Activated CD4-positive, alpha-beta T cell treated with anti-CD3 and anti-CD28 coated beads for 1 hour (primary cell): Measurements from ENCODE around the gene PSMD1.
"Not testable (repeated sequence)": the region's sequence is repeated elsewhere in the genome, so short reads cannot be mapped to it uniquely, and the experiment has no call there.

Experiments used
- DNase-seq: peaks from one replicate; pipeline ENCODE4 v3.0.0-alpha.2; 2020

PSMD1 gene

GRCh38 chr2:231058761-231059550, 2.3 kb downstream of the PSMD1 start:
- no peak for DNase-seq

GRCh38 chr2:231059756-231060155, 3.1 kb downstream of the PSMD1 start:
- no peak for DNase-seq

DNA sequence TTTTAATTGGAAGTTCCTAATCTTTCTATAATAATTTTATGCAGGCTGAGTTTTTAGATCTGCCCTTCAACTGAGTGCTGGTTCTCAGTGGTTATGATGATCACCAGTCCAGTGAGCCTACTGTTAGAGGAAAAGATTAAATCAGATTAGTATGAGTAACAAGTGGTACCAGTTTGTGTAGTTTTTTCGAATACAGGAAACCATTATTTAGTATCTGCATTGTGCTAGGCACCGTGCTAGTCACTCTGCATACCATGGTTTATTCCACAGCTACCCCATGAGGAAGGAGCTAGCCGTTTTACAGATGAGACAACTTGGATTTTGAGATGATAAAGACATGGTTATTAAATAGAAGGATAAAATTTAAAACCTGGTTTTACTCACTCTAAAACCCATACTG, 6.1 kb downstream of the PSMD1 start:
- no peak for DNase-seq

DNA sequence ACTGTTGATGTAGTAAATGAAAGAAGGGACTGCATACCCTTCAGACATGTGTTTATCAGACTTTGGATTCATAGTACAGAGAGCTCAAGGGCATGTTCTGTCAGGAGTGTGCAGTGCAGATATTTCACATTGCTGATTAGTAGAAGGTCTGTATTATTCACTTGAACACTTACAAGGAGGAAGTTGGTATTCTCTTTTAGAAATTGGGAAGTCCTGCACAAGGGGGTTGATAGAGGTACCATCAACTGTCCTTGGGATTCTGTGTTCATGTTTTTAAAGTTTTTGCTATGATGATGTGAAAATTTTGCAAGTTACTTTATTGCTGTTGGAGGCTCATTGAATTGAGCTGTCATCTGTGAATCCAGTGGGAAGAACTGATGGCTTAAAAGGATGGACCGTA, 6.7 kb downstream of the PSMD1 start:
- no peak for DNase-seq

DNA sequence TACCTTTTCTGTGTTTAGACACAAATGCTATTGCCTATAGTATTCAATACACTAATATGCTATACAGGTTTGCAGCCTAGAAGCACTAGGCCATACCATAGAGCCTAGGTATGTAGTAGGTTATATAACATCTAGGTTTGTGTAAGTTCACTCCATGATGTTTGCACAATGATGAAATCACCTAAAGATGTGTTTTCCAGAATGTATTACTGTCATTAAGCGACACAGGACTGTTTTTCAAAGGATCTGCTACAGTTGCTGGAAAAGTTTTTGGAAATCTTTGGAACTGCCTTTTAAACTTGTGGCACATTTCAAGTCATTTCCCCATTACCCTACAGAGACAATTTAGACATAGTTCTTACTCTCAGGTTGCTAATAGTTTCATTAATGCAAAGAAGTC, 9.3 kb downstream of the PSMD1 start:
- no peak for DNase-seq

GRCh38 chr2:231067531-231067930, 10.9 kb downstream of the PSMD1 start:
- not testable (repeated sequence) for DNase-seq

DNA sequence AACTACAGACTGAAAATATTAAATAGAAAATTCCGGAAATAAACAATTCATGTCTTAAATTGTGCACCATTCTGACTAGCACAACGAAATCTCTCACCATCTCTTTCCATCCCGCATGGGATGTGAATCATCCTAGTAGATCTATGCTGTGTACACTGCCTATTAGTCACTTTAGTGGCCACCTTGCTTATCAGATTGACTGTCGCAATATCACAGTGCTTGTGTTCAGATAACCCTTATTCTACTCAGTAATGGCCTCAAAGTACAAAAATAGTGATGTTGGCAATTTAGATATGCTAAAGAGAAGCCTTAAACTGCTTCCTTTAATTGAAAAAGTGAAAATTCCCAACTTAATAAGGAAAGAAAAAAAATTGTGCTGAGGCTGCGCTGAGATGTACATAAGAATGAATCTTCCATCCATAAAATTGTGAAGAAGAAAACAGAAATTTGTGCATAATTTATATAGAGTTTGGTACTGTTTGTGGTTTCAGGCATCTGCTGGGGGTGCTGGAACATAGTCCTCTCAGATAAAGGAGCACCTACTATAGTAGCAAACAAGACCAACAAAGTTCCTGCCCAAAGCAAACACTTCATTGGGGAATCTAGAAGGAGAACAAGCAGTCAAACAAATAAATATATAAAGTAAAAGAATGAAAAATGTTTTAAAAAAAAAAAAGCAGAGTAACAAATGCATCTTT, 12.0 kb downstream of the PSMD1 start:
- DNase-seq, result no peak

DNA sequence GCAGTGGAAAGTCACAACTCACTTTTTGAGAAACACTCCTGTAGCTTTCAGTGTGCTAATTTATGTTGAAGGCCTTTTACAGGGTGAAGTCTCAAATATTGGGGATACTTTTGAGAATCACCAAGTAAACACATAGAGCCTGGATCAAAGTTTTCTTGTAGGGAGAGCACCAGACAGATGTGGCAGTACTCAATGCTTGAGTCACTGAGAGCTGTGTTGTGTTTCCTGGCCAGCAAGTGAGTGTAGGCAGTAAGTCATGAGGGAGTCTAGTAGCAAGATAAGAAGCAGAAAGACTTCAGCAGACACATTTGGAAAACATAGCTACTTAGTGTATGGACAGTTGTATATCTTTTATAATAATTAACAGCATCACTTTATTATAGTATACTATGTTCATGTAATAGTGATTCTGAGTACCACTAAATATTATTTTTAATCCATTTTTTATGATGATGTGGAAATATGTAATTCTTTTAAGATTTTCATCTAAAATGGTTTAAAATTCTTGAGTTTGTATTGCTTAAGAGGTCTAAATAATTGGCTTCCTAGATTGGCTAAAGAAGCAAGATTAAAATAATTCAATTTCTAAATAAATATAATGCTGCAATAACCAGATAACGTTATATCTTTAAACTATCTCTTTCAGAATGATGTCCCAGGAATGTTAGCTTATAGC, 12.8 kb downstream of the PSMD1 start:
- no peak for DNase-seq

DNA sequence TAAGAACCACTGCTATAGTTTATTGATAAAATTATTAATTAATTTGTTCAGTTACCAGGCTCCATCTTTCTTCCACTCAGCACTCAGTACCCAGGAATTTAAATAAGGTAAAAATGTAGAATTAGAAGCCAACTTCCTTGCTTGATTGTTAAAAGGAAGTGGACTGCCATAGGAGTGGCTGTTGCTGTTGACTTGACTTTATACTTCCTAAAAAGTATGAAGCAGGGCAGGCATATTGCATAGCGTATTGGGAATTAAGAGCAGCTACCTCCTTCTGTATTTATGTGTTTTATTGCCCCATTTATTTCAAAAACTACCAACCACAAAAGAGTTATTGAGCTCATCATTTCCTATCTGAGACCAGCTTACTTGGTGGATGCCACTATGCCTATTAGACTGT, 27.9 kb downstream of the PSMD1 start:
- DNase-seq, result no peak

- DNase-seq, result no peak
Observed at GRCh38 chr2:231088754-231089153, 32.1 kb downstream of the PSMD1 start.

DNA sequence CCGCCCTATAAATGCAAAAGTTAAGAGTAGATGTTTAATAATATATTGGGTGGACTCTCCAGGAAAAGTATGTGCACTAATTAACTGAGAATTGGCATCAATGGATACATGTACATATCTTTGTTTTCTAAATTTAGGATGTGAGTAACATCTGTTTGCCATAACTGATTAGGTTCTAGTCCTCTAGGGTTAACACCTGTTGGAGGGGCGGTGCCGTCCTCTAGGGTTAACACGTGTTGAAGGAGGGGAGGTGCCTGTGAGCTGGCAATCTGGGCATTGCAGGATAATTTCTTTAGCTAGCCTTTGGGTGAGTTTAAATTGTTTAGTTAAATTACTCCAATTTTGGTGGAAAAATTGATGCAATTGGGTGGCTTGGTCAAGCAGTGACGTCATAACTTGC, 37.3 kb downstream of the PSMD1 start:
- no peak for DNase-seq

DNA sequence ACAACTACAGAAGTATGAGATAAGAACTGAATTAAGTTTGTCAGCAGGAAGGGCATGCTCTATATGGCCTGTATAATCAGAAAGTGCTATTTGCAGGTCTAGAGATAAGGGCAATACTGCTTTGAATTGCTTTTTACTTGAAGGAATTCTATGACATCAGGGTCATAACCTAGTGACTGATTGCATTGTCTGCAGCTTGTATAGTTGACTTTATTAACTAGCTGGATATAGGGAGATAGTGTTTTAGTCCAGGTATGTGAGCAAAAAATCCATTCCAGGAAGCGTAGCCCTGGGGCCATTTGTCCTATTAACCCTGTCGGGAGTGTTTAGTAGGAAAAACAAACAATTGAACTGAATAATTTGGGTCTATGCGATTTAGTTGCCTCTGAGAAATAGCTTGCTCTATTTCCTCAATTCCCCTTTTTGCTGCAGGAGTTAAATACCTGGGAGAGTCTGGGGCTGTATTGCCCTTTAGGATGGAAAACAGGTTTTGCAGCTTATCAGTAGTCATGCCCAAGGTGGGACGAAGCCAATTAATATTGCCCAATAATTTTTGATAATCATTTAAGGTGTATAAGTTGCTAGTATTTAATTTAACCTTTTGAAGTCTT, 38.2 kb downstream of the PSMD1 start:
- DNase-seq, result no peak

DNA sequence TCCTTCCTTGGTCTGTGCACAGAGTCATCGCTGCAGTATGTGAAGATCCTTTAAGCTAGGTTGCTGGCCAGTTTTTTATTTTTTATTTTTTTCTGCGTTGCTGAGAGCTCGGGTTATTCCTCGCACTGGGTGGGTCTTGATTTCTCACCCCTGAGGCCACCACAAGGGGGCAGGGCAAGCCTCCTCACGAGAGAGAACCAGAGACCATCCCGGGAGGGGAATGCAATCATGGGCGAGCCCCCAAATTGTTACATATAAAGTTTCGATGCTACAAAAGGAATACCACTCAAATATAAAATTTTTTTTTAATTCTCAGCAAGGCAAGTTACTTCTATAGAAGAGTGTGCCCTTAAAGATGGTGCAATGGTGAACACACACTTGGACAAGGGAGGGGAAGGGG, 43.3 kb downstream of the PSMD1 start:
- no peak for DNase-seq

GRCh38 chr2:231100321-231100720, 43.7 kb downstream of the PSMD1 start:
- not testable (repeated sequence) for DNase-seq

- DNase-seq, result no peak
Observed at GRCh38 chr2:231100990-231101389, 44.3 kb downstream of the PSMD1 start.

GRCh38 chr2:231102772-231103171, 46.1 kb downstream of the PSMD1 start:
- DNase-seq, result no peak

DNA sequence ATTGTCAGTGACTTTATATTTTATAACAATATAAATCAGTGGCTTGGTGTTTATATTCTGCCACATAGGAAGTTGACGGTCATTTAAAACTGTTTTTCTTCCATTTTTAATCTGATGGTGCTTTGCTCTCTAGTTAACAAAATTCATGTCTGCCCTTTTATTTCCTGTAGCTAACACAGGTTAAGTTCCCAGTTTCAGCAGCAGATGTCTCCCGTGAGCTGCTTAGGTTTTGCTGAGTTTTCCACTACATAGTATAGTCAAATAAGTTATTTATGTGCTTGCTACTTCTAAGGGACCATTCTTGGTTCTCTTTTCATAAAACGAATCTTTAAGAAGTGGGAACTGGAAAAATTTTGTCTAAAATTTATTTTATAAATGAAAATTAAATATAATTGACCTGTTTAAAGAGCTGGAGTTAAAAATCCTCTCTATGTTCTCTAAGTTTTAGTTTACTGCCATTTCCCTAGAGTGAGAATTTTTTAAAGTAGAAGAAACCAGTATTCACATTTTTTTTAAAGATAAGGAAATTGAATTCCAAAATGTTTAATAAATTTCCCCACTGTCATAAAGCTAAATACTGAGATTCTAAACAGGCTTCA, 47.5 kb downstream of the PSMD1 start:
- DNase-seq, result peak; percentile 33

DNA sequence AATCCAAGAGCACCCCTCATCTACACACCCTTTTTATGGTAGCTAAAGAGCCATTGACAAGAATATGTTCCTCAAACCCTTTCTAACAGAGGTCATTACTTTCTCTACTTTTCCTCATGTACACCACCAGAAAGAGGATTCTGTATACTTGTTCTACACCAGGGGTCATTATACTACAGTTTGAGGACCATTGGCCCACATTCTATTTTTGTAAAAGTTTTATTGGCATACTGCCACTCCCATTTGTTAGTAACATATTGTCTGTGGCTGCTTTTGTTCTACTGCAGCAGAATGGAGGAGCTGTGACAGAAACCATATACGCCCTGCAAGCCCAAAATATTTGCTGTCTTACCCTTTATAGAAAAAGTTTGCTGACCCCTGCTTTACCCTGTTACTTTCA, 53.9 kb downstream of the PSMD1 start:
- no peak for DNase-seq

DNA sequence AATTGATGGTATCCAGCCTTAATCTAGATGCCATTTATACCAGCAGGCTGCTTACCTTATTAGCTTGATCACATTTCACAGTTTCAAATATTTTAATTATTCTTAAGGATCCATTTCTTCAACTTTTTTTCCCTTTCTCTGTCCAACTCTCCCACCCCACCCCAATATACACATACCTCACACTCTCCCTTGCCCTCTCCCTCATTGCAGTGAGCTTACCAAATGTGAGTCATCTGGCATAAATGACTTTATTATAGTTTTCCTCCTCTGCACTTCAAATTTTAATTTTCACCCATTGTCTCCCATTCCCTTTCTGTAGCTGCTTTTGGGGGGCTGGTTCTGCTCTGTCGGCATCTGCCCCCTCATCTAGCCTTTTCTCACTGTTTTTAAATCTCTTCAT, 55.3 kb downstream of the PSMD1 start:
- no peak for DNase-seq

- no peak for DNase-seq
Observed at GRCh38 chr2:231113489-231113888, 56.8 kb downstream of the PSMD1 start.

DNA sequence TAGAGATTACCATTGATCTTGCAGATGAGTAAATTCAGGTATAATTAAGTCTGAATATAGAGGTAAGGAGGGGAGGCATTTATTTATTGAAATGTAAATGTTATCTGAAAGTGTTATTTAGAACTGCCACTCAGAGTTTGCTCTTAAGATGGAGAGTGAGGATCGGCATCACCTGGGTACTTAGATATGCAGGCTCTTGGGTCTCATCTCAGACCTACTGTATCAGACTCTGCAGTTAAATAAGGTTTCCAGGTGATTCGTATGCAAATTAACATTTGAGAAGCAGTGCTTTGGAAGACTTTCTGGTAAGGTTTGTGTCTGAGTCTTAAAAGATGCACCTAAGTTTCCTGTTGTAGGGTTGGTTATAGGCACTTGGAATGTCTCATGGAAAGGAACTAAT, 59.0 kb downstream of the PSMD1 start:
- DNase-seq, result no peak

GRCh38 chr2:231117148-231117547, 60.5 kb downstream of the PSMD1 start:
- no peak for DNase-seq

GRCh38 chr2:231117922-231118613, 61.4 kb downstream of the PSMD1 start:
- DNase-seq, result no peak
